HepG2 (cell line): ENCODE results near the gene TYW1B. TPM values are rescaled to one million over a fixed set of nuclear protein-coding genes. Genes with fewer than 3 reads are reported as not detected.
A peak's percentile ranks its signal among the peaks of the same experiment; 100 is the strongest.
"Not testable (repeated sequence)": the region's sequence is repeated elsewhere in the genome, so short reads cannot be mapped to it uniquely, and the experiment has no call there.

Experiments used
- CHD2 ChIP-seq: IDR thresholded peaks from 2 replicates; pipeline ENCODE4 v1.6.1; 2011; ENCODE audit warnings: low read depth, low read length, improper control_type of control experiment
- DR1 ChIP-seq: sonication (generic); formaldehyde crosslinking; IDR thresholded peaks from 2 replicates; pipeline ENCODE4 v1.8.0; 2021; ENCODE audit warnings: mild to moderate bottlenecking, missing genetic modification reagents, inconsistent platforms
- HNF1B ChIP-seq: sonication (generic); formaldehyde crosslinking; IDR thresholded peaks from 2 replicates; pipeline ENCODE4 v1.5.1; 2020; ENCODE audit warnings: mild to moderate bottlenecking, moderate library complexity, missing genetic modification reagents
- HNRNPLL ChIP-seq: fragments of 200-400 bp; formaldehyde crosslinking; IDR thresholded peaks from 2 replicates; pipeline ENCODE4 v1.6.1; 2017; ENCODE audit warnings: mild to moderate bottlenecking, low read depth, low read length; ENCODE audit not compliant: poor library complexity, severe bottlenecking
- HOXA3 ChIP-seq: sonication (generic); formaldehyde crosslinking; IDR thresholded peaks from 2 replicates; pipeline ENCODE4 v1.5.0; 2020; ENCODE audit warnings: missing genetic modification reagents
- MAZ ChIP-seq, 2 experiments: sonication (generic) in 1 of 2; formaldehyde crosslinking in 1 of 2; IDR thresholded peaks; 2 replicates each; pipeline versions ENCODE4 v1.5.0 to v1.6.1; 2012 to 2020; ENCODE audit warnings: low read depth in 2 of 2, mild to moderate bottlenecking in 2 of 2, borderline replicate concordance in 1 of 2, improper control_type of control experiment in 1 of 2, low read length in 1 of 2, missing genetic modification reagents in 1 of 2, moderate library complexity in 1 of 2
- MED1 ChIP-seq: sonication (generic); formaldehyde crosslinking; IDR thresholded peaks from 2 replicates; pipeline ENCODE4 v1.4.0; 2020; ENCODE audit warnings: missing genetic modification reagents
- MIER3 ChIP-seq: IDR thresholded peaks from 2 replicates; pipeline ENCODE4 v1.6.1; 2016; ENCODE audit warnings: missing compliant biosample characterization, borderline replicate concordance
- MNT ChIP-seq: fragments of 450-650 bp; IDR thresholded peaks from 2 replicates; pipeline ENCODE4 v1.6.1; 2016
- POLR2G ChIP-seq: fragments of 200-400 bp; formaldehyde crosslinking; IDR thresholded peaks from 2 replicates; pipeline ENCODE4 v1.6.1; 2018; ENCODE audit warnings: mild to moderate bottlenecking, low read depth, low read length, moderate library complexity
- REST ChIP-seq, 2 experiments: IDR thresholded peaks; 2 replicates each; pipeline ENCODE4 v1.6.1; 2011 to 2012; ENCODE audit warnings: low read length in 2 of 2, borderline replicate concordance in 1 of 2, low read depth in 1 of 2, mild to moderate bottlenecking in 1 of 2, moderate library complexity in 1 of 2
- THAP11 ChIP-seq: IDR thresholded peaks from 2 replicates; pipeline ENCODE4 v1.6.1; 2016; ENCODE audit warnings: missing biosample characterization, missing genetic modification reagents
- ZHX2 ChIP-seq, 2 experiments: sonication (generic) in 1 of 2; formaldehyde crosslinking in 1 of 2; IDR thresholded peaks; 2 replicates each; pipeline versions ENCODE4 v1.6.1 to v1.9.0; 2014 to 2022; ENCODE audit warnings: antibody characterized with exemption in 1 of 2, borderline replicate concordance in 1 of 2, inconsistent platforms in 1 of 2, low read depth in 1 of 2, missing genetic modification reagents in 1 of 2
- polyA plus RNA-seq, 8 experiments: library from polyadenylated mRNA; depleted of rRNA in 3 of 8; stranded (reverse) in 7 of 8; unstranded in 1 of 8; fragments of >200 nt; fragmentation: Illumina TruSeq in 4 of 8; extraction: Trizol in 4 of 8; gene quantifications; 2 replicates each; pipeline versions ENCODE4 v1.2.1 to v1.2.3, GENCODE V29; 2011 to 2016; ENCODE audit warnings: low read depth in 4 of 8, missing spikeins in 1 of 8, mixed read lengths in 1 of 8; ENCODE audit not compliant: insufficient read depth in 1 of 8
- total RNA-seq, 5 experiments: library from RNA; depleted of rRNA; stranded (reverse); fragments of >200 nt; fragmentation: Illumina TruSeq; extraction: Trizol; gene quantifications; 2 replicates each; pipeline ENCODE4 v1.2.3, GENCODE V29; 2016; ENCODE audit warnings: low read depth in 1 of 5

The TYW1B gene
- total and polyA plus RNA-seq, 2 of the 13 experiments (the other 11 are each of a cell fraction or from before 2014, with no cell fraction given), result 2.0 to 5.5 TPM

GRCh38 chr7:72827839-72828591 is at the start of gene TYW1B (continued):
- TF ChIP-seq MAZ (IDR thresholded peaks at IDR 0.05; ENCODE audit: borderline replicate concordance, low read depth, low read length) (0 out of 2 replicates have a peak, but pooled peaks have one; percentile 43), HNF1B (CRISPR knock-in tag) (peak; percentile 73; the same call in 1 of the 2 replicates), MIER3 (peak; percentile 62; the same call in 1 of the 2 replicates), REST (IDR thresholded peaks at IDR 0.05; ENCODE audit: borderline replicate concordance in 1 of 2, low read depth in 1 of 2, low read length in 2 of 2) (0 out of 4 replicates have a peak, but pooled peaks of 1 of the 2 experiments have one; percentile 13), MED1 (0 out of 2 replicates have a peak, but pooled peaks have one; percentile 20), CHD2 (peak; percentile 46), THAP11 (CRISPR knock-in tag) (peak; percentile 68; the same call in 1 of the 2 replicates), MNT (peak; percentile 32; the same call in 1 of the 2 replicates), DR1 (peak; percentile 54; the same call in 1 of the 2 replicates), POLR2G (peak; percentile 84), HNRNPLL (peak; percentile 90), ZHX2 (IDR thresholded peaks at IDR 0.05; ENCODE audit: low read depth) (0 out of 2 replicates have a peak, but pooled peaks have one; percentile 17), HOXA3 (peak; percentile 48; the same call in 1 of the 2 replicates)
- not testable (repeated sequence) for TF ChIP-seq MAZ (CRISPR knock-in tag; IDR thresholded peaks at IDR 0.05; ENCODE audit: low read depth); ZHX2 (CRISPR knock-in tag; IDR thresholded peaks at IDR 0.05; ENCODE audit: borderline replicate concordance)
